HG03280 (cell line): Measurements from ENCODE around the gene KNG1.
"Not testable (repeated sequence)": the region's sequence is repeated elsewhere in the genome, so short reads cannot be mapped to it uniquely, and the experiment has no call there.

Source experiments
- ATAC-seq: cut with Tn5 transposase; IDR thresholded peaks from one replicate; pipeline ENCODE4 v1.9.1; 2021; ENCODE audit warnings: mild to moderate bottlenecking, moderate library complexity; ENCODE audit not compliant: unreplicated experiment

Gene KNG1

DNA sequence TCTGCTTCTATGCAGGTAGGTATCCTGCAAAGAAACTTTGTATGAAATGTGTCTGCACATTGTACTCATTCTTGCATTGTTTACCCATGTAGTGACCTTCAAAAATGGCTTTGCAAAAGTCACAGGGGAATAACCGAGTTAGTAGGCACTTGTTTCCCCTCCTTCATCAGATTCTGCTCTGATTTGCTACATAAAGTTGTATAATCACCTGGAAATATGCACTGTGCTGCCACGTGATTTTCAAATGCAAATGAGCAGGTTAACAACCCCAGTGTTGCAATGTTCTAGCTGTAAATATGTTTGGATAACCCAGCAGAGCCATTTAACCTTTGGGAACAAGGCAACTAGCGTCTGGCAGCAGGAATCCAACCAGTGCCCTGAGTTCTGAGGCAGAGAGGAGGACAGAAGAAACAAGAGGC lies at the start of gene KNG1:
KNG1 (plus strand) TSS at position 321 of the 419 bp plus-strand sequence. CDS start 184 bp downstream, outside the sequence.
- ATAC-seq = no peak

DNA sequence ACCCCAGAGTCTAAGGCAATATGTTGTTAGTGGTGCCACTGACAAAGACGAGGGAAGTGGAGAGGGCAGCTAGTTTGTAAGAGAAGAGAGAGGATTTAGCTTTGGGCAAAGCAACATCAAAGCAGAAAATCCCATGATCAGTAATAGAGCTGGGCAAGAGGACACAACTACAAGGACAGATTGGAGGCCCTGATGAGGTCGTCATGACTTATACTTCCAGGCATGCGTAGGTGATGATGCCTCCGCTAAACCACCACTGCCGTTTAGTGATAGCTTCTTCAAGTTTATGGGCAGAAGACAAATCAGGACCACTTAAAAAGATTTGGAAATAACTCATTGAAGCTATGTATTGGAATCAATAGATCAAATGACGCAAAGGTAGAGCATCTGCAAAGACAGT lies 48.7 kb upstream of the KNG1 start:
- no peak for ATAC-seq

DNA sequence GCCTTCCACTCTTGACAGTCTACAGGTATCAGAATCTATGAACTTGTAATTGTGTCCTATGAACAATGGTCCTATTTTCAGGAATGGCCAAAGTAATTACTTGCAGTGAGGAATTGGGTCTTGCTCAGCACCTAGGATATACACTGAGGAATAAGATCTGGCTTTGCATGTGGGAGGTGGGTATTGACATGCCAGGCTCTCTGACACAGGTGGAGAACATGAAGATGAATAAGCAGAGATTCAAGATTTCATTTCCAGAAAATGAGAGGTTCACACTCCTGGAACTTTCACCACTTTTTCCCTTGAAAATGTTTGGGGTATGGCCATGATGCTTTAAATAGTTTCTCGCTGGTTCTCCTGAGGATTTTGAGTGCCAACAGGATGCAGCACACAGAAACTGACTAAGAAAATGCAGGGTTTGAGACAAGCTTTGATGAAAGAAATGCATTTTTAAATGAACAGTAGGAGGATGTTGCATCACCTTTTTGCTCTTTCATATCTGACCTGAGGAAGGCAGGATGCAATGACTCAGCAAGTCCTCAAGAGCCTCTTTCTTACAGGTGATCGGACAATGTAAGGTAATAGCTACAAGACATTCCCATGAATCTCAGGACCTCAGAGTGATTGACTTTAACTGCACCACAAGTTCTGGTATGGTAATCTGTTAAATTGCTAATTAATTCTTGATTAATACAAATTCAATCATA lies 47.6 kb upstream of the KNG1 start:
- no peak for ATAC-seq

DNA sequence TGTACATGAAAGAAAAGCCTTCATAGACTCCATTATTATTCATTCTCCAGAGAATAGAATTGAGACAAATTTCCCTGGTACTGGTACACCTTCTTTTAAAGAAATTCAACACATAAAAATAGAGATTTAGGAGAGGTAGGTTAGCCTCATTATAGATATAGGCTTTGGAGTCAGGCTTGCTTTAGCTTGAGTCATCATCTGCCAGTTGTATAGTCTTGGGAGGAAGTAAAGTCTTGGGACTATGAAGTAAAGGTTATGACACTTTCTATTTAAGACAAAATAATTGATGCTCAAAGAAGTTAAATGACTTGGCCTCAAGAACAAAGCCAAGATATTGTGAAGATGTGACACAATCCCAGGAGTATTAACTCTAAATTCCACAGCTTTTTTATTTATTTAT lies 47.0 kb upstream of the KNG1 start:
- ATAC-seq = no peak

DNA sequence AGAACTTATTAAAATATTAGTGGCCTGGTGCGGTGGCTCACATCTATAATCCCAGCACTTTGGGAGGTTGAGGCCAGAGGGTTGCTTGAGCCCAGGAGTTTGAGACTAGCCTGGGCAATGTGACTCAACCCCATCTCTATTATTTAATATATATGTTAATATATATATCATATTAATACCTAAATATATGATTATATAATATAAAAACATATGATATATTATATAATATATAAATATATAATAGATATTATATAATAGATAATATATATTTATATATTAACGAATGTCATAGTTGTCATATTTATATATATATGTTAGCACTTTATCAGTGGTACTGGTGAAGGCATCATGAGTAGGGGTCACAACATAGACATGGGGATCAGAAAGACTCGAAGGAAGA lies 46.1 kb upstream of the KNG1 start:
- no peak for ATAC-seq

DNA sequence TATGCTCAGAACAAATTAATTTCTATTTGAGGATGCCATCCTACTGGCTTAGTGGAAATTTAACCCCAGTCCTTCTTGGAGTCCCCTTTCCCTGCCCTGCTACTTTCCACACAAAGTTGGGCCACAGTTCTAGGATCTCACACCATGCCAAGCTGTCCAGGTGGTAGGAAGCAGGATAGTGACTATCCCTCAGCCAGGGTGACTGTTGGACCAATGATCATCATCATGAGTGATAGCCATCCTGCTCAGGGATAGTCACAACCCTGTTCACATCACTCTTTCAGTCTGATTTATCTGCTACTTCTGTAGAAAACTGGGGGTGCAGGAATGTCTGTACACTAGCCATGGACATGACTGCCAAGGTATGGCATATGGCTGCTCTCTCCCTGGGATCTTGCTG lies 38.6 kb upstream of the KNG1 start:
- no peak for ATAC-seq

DNA sequence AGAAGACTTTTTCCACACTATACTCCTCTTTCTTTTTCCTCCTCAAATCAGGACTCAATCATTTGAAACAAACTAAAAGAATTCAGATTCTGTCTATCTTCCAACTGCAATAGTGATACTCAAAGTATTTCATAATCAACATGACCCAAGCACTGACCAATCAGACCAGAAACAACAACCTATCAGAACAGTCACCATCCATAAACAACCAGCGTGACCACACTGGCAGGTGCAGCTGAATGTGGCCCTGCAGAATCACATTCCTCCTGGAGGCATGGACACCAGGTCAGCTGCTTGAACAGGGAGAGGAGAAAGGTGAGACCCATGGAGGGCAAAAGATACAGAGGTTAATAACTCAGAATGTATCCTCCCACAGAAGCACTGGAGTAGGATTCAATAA lies 38.0 kb upstream of the KNG1 start:
- ATAC-seq = no peak

DNA sequence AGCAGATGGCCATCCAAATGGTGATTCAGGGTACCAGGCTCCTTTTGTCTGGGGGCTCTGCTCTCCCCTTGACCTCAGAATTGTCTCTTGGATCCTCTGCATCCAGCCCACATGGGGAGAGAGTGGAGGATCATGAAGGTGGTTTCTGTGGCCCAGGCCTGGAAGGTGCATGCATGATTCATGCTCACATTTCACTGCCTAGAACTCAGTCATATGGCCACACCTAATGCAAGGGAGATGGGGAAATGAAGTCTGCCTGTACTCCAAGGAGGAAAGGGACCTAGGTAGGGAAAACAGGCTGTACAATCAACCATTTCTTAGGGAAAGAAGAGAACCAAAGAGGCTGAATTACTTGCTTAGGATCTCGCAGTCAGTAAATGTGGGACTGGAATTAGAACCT lies 36.3 kb upstream of the KNG1 start:
- ATAC-seq = no peak

DNA sequence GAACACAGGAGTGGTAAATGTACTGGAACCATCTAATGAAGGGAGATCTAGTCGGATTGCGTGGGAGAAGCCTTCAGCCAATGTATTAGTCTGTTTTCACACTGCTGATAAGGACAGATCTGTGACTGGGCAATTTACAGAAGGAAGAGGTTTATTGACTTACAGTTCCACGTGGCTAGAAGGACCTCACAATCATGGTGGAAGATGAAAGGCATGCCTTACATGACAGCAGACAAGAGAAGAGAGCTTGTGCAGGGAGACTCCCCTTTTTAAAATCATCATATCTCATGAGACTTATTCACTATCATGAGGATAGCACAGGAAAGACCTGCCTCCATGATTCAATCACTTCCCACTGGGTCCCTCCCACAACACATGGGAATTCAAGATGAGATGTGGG lies 34.3 kb upstream of the KNG1 start:
- no peak for ATAC-seq

DNA sequence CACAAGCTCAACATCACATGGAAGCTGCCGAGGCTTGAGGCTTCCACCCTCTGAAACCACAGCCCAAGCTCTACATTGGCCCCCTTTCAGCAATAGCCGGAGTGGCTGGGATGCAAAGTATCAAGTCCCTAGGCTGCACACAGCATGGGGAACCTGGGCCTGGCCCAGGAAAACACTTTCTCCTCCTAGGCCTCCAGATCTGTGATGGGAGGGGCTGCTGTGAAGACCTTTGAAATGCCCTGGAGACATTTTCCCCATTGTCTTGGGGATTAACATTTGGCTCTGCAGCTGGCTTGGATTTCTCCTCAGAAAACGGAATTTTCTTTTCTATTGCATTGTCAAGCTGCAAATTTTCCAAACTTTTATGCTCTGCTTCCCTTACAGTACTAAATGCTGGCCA lies 33.2 kb upstream of the KNG1 start:
- ATAC-seq = no peak

DNA sequence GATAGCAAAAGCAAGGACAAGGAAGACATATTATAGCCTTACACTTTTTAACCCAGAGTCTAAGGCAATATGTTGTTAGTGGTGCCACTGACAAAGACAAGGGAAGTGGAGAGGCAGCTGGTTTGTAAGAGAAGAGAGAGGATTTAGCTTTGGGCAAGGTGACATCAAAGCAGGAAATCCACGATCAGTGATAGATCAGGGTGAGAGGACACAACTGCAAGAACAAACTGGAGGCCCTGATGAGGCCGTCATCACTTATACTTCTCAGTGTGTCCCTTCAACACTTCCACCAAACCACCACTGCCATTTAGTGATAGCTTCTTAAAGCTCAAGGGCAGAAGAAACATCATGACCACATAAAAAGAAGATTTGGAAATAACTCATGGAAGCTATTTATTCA lies 30.7 kb upstream of the KNG1 start:
- ATAC-seq = not testable (repeated sequence)

DNA sequence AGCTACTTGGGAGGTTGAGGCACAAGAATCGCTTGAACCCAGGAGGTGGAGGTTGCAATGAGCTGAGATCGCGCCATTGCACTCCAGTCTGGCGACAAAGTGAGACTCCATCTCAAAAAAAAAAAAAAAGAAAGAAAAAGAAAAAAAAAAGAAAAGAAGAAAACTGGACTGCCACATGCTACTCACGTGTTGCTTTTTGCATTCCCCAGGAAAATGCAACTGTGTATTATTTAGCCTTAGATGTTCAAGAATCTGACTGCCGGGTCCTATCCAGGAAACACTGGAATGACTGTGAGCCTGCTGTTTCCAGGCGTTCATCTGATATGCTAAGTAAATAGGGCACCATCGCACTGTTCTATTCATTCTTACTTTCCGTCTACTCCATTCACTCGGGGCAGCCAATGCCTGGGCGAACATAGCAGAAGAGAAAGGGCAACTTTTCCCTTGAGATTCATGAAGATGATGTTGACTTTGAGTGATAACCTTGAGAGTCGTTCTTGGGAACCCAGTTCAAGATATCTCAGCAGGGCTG lies 30.0 kb upstream of the KNG1 start:
- ATAC-seq = no peak

DNA sequence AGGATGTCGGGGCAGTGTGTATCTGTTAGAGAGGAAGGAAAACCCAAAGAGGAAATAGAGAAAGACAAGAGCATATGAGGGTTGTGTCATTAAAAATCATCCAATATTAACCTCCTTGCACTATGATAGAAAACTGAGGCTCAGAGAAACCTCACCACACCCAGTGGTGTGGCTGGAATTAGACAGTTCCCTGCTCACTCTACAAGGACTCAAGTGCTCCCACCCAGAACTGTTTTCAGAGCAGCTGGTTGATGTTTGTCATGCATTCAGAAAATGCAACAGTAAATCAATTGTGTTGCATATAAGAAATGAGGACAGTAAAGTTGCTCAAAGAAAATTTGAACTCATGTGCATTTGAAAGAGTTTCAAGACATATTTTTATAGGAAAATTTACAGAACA lies 26.9 kb upstream of the KNG1 start:
- ATAC-seq = not testable (repeated sequence)

DNA sequence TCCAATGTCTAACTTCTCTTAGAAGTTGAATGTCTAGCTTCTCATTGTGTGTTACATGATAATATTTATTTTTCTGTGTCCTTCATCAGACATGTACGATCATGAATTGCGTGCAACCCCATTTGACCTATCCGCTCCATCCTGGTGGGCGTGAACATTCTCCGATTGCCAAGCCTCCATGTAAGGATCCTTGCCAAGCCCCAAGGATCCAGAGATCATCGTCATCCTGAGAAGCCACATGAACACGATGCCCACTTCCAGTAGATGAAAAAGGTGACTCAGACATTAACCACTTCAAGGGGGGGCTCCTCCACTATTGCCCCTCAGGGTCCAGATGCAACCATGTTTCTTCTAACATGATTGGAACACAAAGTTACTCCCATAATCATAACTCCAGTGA lies 25.5 kb upstream of the KNG1 start:
- ATAC-seq = no peak

DNA sequence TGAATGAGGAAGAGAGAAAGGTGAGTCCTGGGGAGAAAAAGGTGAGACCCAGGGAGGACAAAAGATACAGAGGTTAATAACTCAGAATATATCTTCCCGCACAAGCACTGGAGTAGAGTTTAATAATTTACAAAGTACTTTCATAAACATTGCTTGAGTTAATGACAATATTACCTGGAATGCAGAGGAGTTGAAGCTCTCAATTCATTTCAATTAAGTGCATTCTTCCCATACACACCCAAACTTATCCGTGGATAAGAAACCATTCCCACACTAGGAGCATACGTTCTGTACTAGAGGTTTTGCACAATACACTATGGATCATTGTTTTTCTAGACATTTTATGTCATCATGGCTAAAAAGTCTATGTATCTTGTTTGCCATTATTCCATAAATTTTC lies 23.3 kb upstream of the KNG1 start:
- no peak for ATAC-seq

DNA sequence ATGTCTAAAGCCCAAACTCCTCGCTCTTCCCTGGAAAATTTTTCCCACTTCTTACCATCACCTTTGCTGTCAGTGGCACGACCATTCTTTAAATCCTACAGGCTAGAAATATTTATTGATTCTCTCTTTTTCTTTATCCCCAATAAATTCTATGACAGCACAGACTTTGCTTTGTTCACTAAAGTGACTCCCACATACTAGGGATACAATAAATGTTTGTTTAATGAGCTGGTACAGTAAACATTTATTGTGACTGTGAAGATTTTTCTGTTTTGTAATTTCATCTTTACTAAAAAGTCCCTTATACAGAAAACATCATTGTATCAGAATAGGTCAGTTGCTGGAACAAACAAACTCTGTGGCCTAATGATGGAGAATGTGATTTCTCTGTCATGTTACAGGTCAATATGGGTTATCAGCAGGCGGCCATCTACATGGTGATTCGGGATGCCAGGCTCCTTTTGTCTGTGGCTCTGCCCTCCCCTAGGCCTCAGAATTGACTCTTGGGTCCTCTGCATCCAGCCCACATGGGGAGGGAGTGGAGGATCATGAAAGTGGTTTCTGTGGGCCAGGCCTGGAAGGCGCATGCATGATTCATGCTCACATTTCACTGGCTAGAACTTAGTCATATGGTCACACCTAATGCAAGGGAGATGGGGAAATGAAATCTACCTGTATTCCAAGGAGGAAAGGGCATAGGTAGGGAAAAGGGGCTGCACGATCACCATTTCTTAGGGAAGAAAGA lies 22.7 kb upstream of the KNG1 start:
- no peak for ATAC-seq

DNA sequence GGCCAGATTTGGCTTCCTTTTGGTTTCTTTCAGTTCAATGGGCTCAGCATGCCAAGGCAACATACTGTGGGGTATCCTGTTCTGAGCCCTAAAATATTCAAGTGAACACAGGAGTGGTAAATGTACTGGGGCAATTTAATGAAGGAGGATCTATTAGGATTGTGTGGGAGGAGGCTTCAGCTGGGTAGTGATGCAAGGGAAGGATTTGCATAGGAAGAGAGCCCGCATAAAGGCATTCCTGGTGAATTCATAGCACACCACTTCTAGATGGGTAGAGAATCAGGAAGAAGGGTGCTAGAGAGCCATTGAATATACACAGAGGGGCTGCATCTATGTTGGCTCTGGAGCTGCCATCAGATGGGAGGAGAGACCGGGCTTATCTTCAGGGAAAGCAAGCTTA lies 20.6 kb upstream of the KNG1 start:
- ATAC-seq = no peak

DNA sequence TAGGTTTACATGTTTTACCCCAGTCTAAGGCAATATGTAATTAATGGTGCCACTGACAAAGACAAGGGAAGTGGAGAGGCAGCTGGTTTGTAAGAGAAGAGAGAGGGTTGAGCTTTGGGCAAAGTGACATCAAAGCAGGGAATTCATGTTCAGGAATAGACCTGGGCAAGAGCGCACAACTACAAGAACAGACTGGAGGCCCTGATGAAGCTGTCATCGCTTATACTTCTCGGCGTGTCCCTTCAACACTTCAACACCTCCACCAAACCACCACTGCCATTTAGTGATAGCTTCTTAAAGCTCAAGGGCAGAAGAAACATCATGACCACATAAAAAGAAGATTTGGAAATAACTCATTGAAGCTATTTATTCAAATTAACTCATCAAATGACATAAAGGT lies 19.6 kb upstream of the KNG1 start:
- ATAC-seq = no peak

DNA sequence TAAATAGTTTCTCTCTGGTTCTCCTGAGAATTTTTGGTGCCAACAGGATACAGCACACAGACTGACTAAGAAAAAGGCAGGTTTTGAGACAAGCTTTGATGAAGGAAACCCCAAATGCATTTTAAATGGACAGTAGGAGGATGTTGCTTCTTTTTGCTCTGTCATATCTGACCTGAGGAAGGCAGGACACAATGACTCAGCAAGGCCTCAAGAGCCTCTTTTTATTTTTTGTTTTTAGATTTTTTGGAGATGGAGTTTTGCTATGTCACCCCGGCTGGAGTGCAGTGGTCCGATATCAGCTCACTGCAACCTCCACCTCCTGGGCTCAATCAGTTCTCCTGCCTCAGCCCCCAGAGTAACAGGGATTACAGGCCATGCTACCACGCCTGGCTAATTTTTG lies 16.9 kb upstream of the KNG1 start:
- ATAC-seq = no peak

DNA sequence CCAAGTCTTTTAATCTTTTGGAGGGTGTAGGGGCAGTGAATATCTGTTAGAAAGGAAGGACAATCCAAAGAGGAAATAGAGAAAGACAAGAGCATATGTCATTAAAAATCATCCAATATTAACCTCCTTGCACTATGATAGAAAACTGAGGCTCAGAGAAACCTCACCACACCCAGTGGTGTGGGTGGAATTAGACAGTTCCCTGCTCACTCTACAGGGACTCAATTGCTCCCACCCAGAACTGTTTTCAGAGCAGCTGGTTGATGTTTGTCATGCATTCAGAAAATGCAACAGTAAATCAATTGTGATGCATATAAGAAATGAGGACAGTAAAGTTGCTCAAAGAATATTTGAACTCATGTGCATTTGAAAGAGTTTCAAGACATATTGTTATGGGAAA lies 14.7 kb upstream of the KNG1 start:
- not testable (repeated sequence) for ATAC-seq

DNA sequence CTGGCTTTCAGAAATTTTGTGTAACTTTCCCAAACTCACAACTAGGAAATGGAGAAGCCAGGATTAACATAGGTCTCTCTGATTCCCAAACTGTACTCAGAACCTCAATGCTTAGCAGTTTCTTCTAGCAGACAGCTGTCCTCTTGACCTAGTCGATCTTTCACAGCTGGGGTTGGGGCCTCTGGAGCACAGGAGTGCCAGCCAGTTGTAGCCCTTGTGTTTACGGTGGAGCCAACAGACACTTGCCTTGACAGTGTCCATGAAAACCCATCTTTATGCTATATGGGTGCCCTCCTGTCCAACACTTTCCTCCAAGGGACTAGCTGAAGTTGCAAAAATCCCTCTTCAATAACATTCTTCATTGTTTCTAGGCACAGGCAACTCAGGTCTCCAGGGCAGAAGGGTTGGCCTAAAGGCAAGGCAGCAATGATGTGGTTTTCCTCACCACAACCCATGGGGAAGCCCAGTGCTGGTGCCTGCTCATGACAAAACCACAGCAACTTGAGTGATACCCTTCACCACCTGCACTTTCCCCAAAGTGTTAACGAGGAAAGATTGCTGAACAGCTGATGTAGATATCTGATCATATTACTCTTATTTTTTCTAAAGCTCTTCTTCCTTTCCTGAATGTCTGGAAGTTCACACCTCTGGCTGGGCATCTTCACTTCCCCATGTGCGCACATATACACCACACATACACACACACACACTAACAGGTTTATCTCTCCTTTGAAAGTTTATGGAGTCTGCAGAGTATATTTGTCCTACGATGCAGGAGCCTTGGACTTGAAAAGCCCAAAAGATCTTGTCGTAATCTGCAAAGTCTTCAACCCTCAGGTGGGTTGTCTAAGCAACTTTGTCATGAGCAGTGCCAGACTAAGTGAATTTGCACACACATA lies 11.0 kb upstream of the KNG1 start:
- ATAC-seq = no peak
